HEK293T (cell line): Measurements from ENCODE around the gene CYFIP1.

Experiments used
- BHLHE40 ChIP-seq: fragments of 450-650 bp; IDR thresholded peaks from 2 replicates; pipeline ENCODE4 v1.6.1; 2016; ENCODE audit warnings: mild to moderate bottlenecking, moderate library complexity, borderline replicate concordance
- ELF4 ChIP-seq: fragments of 450-650 bp; IDR thresholded peaks from 2 replicates; pipeline ENCODE4 v1.6.1; 2017; ENCODE audit warnings: antibody characterized with exemption
- FOXA1 ChIP-seq: fragments of 450-650 bp; IDR thresholded peaks from 2 replicates; pipeline ENCODE4 v1.6.1; 2016; ENCODE audit warnings: mild to moderate bottlenecking
- FOXK2 ChIP-seq: fragments of 450-650 bp; IDR thresholded peaks from 2 replicates; pipeline ENCODE4 v1.6.1; 2016; ENCODE audit warnings: mild to moderate bottlenecking
- FOXM1 ChIP-seq: fragments of 450-650 bp; IDR thresholded peaks from 2 replicates; pipeline ENCODE4 v1.6.1; 2017; ENCODE audit warnings: mild to moderate bottlenecking, borderline replicate concordance
- HDGF ChIP-seq: fragments of 450-650 bp; IDR thresholded peaks from 2 replicates; pipeline ENCODE4 v1.6.1; 2017; ENCODE audit warnings: antibody characterized with exemption, borderline replicate concordance
- LEF1 ChIP-seq: fragments of 450-650 bp; IDR thresholded peaks from 2 replicates; pipeline ENCODE4 v1.6.1; 2017; ENCODE audit warnings: mild to moderate bottlenecking, borderline replicate concordance
- NFRKB ChIP-seq: fragments of 450-650 bp; IDR thresholded peaks from 2 replicates; pipeline ENCODE4 v1.6.1; 2016; ENCODE audit warnings: mild to moderate bottlenecking, moderate library complexity
- SP1 ChIP-seq: fragments of 450-650 bp; IDR thresholded peaks from 2 replicates; pipeline ENCODE4 v1.6.1; 2017
- SUZ12 ChIP-seq: fragments of 450-650 bp; IDR thresholded peaks from 2 replicates; pipeline ENCODE4 v1.6.1; 2016; ENCODE audit warnings: mild to moderate bottlenecking
- TARDBP ChIP-seq: fragments of 450-650 bp; IDR thresholded peaks from 2 replicates; pipeline ENCODE4 v1.6.1; 2016
- ZNF384 ChIP-seq: fragments of 450-650 bp; IDR thresholded peaks from 2 replicates; pipeline ENCODE4 v1.6.1; 2016
- TF ChIP-seq, protein P1 (sequence below): fragments of 450-650 bp; IDR thresholded peaks from 2 replicates; pipeline ENCODE4 v1.6.1; 2016

DNA sequence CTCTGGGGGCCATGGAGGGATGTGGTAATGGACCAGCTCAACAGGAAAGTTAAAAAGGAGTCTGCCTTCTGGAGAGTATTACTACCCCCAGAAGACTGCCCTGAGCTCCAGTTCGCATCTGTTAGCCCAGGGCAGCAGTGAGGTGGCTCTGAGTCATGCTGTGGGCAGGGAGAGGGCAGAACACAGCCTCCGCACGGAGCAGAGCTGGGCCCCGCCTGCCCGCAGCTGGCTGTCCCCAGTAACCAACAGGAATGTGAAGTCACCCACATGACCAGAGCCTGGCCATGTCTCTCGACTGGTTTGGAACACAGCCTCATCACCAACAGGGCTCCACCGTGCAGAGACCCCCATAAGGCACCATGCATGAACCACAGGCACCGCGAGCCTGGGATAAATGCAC lies 62.1 kb downstream of the CYFIP1 start:
- TF ChIP-seq SP1 (no peak), TARDBP (no peak), SUZ12 (no peak), FOXK2 (no peak), FOXM1 (no peak), BHLHE40 (no peak), ELF4 (no peak), HDGF (no peak), NFRKB (no peak), FOXA1 (no peak), LEF1 (no peak), ZNF384 (no peak)
- TF ChIP-seq, protein P1, sequence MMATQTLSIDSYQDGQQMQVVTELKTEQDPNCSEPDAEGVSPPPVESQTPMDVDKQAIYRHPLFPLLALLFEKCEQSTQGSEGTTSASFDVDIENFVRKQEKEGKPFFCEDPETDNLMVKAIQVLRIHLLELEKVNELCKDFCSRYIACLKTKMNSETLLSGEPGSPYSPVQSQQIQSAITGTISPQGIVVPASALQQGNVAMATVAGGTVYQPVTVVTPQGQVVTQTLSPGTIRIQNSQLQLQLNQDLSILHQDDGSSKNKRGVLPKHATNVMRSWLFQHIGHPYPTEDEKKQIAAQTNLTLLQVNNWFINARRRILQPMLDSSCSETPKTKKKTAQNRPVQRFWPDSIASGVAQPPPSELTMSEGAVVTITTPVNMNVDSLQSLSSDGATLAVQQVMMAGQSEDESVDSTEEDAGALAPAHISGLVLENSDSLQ, result no peak
